Endometrial microvascular endothelial cells (primary cell): Measurements from ENCODE around the gene ZIC4. TPM values are rescaled to one million over a fixed set of nuclear protein-coding genes. Genes with fewer than 3 reads are reported as not detected.

ENCODE experiments used
- in situ Hi-C: cut with HindIII; loops from 2 replicates; pipeline ENCODE4 v1.10.0; 2017; ENCODE audit warnings: low sequenced_read_pairs, low pct_unique_long_range_greater_than_20kb; ENCODE audit errors: inconsistent ontology term
- total RNA-seq: library from RNA; depleted of rRNA; stranded (reverse); fragments of >200 nt; gene quantifications from one replicate; pipeline ENCODE4 v1.2.3, GENCODE V29; 2015; ENCODE audit errors: inconsistent ontology term

ZIC4 gene
- total RNA-seq, 1 donor from 2014 or later, result not detected

- in situ Hi-C loops, result no loop called here
Observed at GRCh38 chr3:147408188-147409100, 2.1 kb upstream of the ZIC4 start.

- in situ Hi-C loops, result no loop called here
Observed at GRCh38 chr3:147407498-147408187, 1.3 kb upstream of the ZIC4 start.

- in situ Hi-C loops, result no loop called here
Observed at GRCh38 chr3:147407114-147407497, 763 bp upstream of the ZIC4 start.

GRCh38 chr3:147405231-147406027 lies 914 bp downstream of the ZIC4 start:
- in situ Hi-C loops, result no loop called here

GRCh38 chr3:147404800-147405230 lies 1.5 kb downstream of the ZIC4 start:
- in situ Hi-C loops, result no loop called here

- in situ Hi-C loops, result no loop called here
Observed at GRCh38 chr3:147404000-147404799, 2.1 kb downstream of the ZIC4 start.

GRCh38 chr3:147403511-147403910 lies 2.8 kb downstream of the ZIC4 start:
- in situ Hi-C loops, result no loop called here

GRCh38 chr3:147402159-147402558 lies 4.2 kb downstream of the ZIC4 start:
- in situ Hi-C loops, result no loop called here

- in situ Hi-C loops, result no loop called here
Observed at GRCh38 chr3:147401421-147401820, 4.9 kb downstream of the ZIC4 start.

GRCh38 chr3:147400999-147401398 lies 5.3 kb downstream of the ZIC4 start:
- in situ Hi-C loops, result no loop called here

GRCh38 chr3:147400111-147400510 lies 6.2 kb downstream of the ZIC4 start:
- in situ Hi-C loops, result no loop called here

GRCh38 chr3:147398813-147399534 lies 7.4 kb downstream of the ZIC4 start:
- in situ Hi-C loops, result no loop called here

- in situ Hi-C loops, result no loop called here
Observed at GRCh38 chr3:147397875-147398812, 8.2 kb downstream of the ZIC4 start.

- in situ Hi-C loops, result no loop called here
Observed at GRCh38 chr3:147397155-147397874, 9.0 kb downstream of the ZIC4 start.

GRCh38 chr3:147396712-147397046 lies 9.7 kb downstream of the ZIC4 start:
- in situ Hi-C loops, result no loop called here

- in situ Hi-C loops, result no loop called here
Observed at GRCh38 chr3:147395899-147396711, 10.2 kb downstream of the ZIC4 start.
